Endothelial cell of umbilical vein (primary cell): ENCODE results near the gene POC5. TPM values are rescaled to one million over a fixed set of nuclear protein-coding genes. Genes with fewer than 3 reads are reported as not detected.

Experiments
- BruUV-seq: library from RNA; stranded (reverse); fragments of 400-500 nt; replicated peaks from 2 replicates; lab custom pipeline; 2021; lab: Mats Ljungman, UMichigan
- CTCF ChIA-PET: fragments of 300-600, 350-600 bp; sonication (Branson Sonifier 250); formaldehyde crosslinking; loops from one replicate; lab custom pipeline; 2021; ENCODE audit warnings: antibody characterized with exemption, inconsistent platforms; lab: Charles Lee
- POLR2A ChIA-PET: fragments of 300-600, 350-600 bp; sonication (Branson Sonifier 250); formaldehyde crosslinking; loops from one replicate; lab custom pipeline; 2021; ENCODE audit warnings: antibody characterized with exemption, inconsistent platforms; lab: Charles Lee
- DNase-seq: peaks from one replicate; pipeline ENCODE4 v3.0.0-alpha.2; 2011; ENCODE audit warnings: low read depth, low spot score
- FAIRE-seq: peaks from 2 replicates; lab custom pipeline; 2011; peaks lifted over from hg19 to GRCh38; lab: Jason Lieb, UNC
- H2AFZ ChIP-seq: 2 replicates; pipeline ENCODE4 v1.6.0; 2012; ENCODE audit warnings: low read depth, low read length, control low read depth, inconsistent platforms
- H3K27ac ChIP-seq: 2 replicates; pipeline ENCODE4 v1.5.1; 2011; ENCODE audit warnings: low read depth, mild to moderate bottlenecking, control low read depth, low read length, moderate library complexity; ENCODE audit not compliant: insufficient read depth
- H3K27me3 ChIP-seq, 2 experiments: 2 replicates each; pipeline versions ENCODE4 v1.6.0 to v1.6.1; 2011; ENCODE audit warnings: low read length in 2 of 2, mixed read lengths in 1 of 2; ENCODE audit not compliant: control insufficient read depth in 2 of 2, insufficient read depth in 2 of 2
- H3K36me3 ChIP-seq, 2 experiments: 2 replicates in 1 of 2; 3 replicates in 1 of 2; pipeline ENCODE4 v1.5.1; 2011; ENCODE audit warnings: low read length in 2 of 2, mild to moderate bottlenecking in 1 of 2, moderate library complexity in 1 of 2; ENCODE audit not compliant: control insufficient read depth in 2 of 2, insufficient read depth in 2 of 2; ENCODE audit errors: extremely low read depth in 1 of 2
- H3K4me1 ChIP-seq: 3 replicates; pipeline ENCODE4 v1.5.1; 2011; ENCODE audit warnings: mild to moderate bottlenecking, low read length; ENCODE audit not compliant: control insufficient read depth, insufficient read depth; ENCODE audit errors: extremely low read depth
- H3K4me2 ChIP-seq: 2 replicates; pipeline ENCODE4 v1.6.1; 2011; ENCODE audit warnings: low read length, control low read depth, mixed read lengths; ENCODE audit not compliant: insufficient read depth
- H3K4me3 ChIP-seq, 3 experiments: fragments of 200-600 bp in 1 of 3; sonication (generic), shearing (Covaris generic) in 1 of 3; replicated peaks in 1 of 3; 2 replicates each; pipeline ENCODE4 v1.5.1; 2011 to 2016; ENCODE audit warnings: control low read depth in 3 of 3, low read length in 3 of 3, mild to moderate bottlenecking in 2 of 3, inconsistent platforms in 1 of 3, low read depth in 1 of 3, moderate library complexity in 1 of 3; ENCODE audit not compliant: insufficient read depth in 1 of 3
- H3K79me2 ChIP-seq: 2 replicates; pipeline ENCODE4 v1.6.0; 2012; ENCODE audit warnings: low read length, inconsistent platforms; ENCODE audit not compliant: control insufficient read depth, insufficient read depth
- H3K9ac ChIP-seq: replicated peaks from 2 replicates; pipeline ENCODE3; 2011; ENCODE audit warnings: low read length, control low read depth; ENCODE audit not compliant: insufficient read depth; ENCODE audit errors: extremely low read depth
- H3K9me1 ChIP-seq: replicated peaks from 3 replicates; pipeline ENCODE4 v1.6.0; 2011; ENCODE audit warnings: mild to moderate bottlenecking, low read length; ENCODE audit not compliant: control insufficient read depth, insufficient read depth; ENCODE audit errors: extremely low read depth
- H3K9me3 ChIP-seq: replicated peaks from 2 replicates; pipeline ENCODE4 v1.5.1; 2012; ENCODE audit warnings: low read length, inconsistent platforms; ENCODE audit not compliant: control insufficient read depth, insufficient read depth
- H4K20me1 ChIP-seq: replicated peaks from 2 replicates; pipeline ENCODE3; 2011; ENCODE audit warnings: mild to moderate bottlenecking, low read length; ENCODE audit not compliant: control insufficient read depth, insufficient read depth; ENCODE audit errors: extremely low read depth
- CTCF ChIP-seq, 2 donors: IDR thresholded peaks; 1 replicate in 1 of 2; 2 replicates in 1 of 2; pipeline ENCODE4 v1.5.1; 2011; ENCODE audit warnings: low read length in 2 of 2, mild to moderate bottlenecking in 2 of 2, moderate library complexity in 2 of 2, control low read depth in 1 of 2, inconsistent platforms in 1 of 2, low read depth in 1 of 2; ENCODE audit not compliant: insufficient read depth in 1 of 2; ENCODE audit errors: extremely low read depth in 1 of 2
- EZH2 ChIP-seq: IDR thresholded peaks from 2 replicates; pipeline ENCODE4 v1.6.1; 2012; ENCODE audit warnings: borderline replicate concordance, low read depth, mild to moderate bottlenecking, moderate library complexity, low read length, inconsistent platforms; ENCODE audit not compliant: severe bottlenecking
- FOS ChIP-seq: IDR thresholded peaks from 2 replicates; pipeline ENCODE4 v1.6.1; 2011; ENCODE audit warnings: mild to moderate bottlenecking, low read length, moderate library complexity, borderline replicate concordance; ENCODE audit not compliant: insufficient read depth
- GATA2 ChIP-seq: IDR thresholded peaks from 2 replicates; pipeline ENCODE4 v1.7.0; 2011; ENCODE audit warnings: low read depth, mild to moderate bottlenecking, moderate library complexity, mixed read lengths, low read length; ENCODE audit not compliant: insufficient read length, insufficient read depth
- JUN ChIP-seq: IDR thresholded peaks from 2 replicates; pipeline ENCODE4 v1.6.1; 2011; ENCODE audit warnings: borderline replicate concordance, low read depth; ENCODE audit not compliant: insufficient read length, insufficient read depth
- MAX ChIP-seq: IDR thresholded peaks from 2 replicates; pipeline ENCODE4 v1.6.1; 2011; ENCODE audit not compliant: insufficient read depth, insufficient read length
- MYC ChIP-seq: IDR thresholded peaks from one replicate; pipeline ENCODE4 v1.6.1; 2011; ENCODE audit warnings: mild to moderate bottlenecking, low read depth, low read length
- dilution Hi-C: fragments of 300-500 bp; cut with MboI; formaldehyde crosslinking; loops from one replicate; pipeline ENCODE4 v1.15.0; 2019; ENCODE audit warnings: low sequenced_read_pairs; ENCODE audit not compliant: extremely low pct_ligation_motif_present
- intact Hi-C: fragments of 100-400 bp; cut with micrococcal nuclease; formaldehyde crosslinking; loops from one replicate; pipeline ENCODE4 v1.10.0; 2022
- polyA plus RNA-seq, 4 experiments: library from polyadenylated mRNA; depleted of rRNA in 3 of 4; stranded (reverse) in 3 of 4; unstranded in 1 of 4; fragments of >200 nt; gene quantifications; 2 replicates each; pipeline versions ENCODE4 v1.2.1 to v1.2.3, GENCODE V29; 2011 to 2012; ENCODE audit warnings: missing spikeins in 1 of 4
- small RNA-seq: library from RNA; depleted of rRNA; stranded (forward); fragments of <200 nt; gene quantifications from one replicate; pipeline ENCODE3, GENCODE V24; 2012; ENCODE audit warnings: low replicate concordance, low read depth; ENCODE audit not compliant: insufficient read depth, insufficient read length
- total RNA-seq: library from RNA; stranded (reverse); gene quantifications from 2 replicates; pipeline ENCODE4 v1.2.3, GENCODE V29; 2021

The POC5 gene
- total and polyA plus RNA-seq, 2 donors (not counting 3 experiments of a cell fraction or from before 2014, with no cell fraction given), result 8.3 to 15.9 TPM

GRCh38 chr5:75626959-75627358, 90.3 kb downstream of the POC5 start:
- no peak overlapping the region for H2AFZ ChIP-seq
- dilution Hi-C loops, result no loop called here
- H3K4me1 ChIP-seq, result peaks cover 2% of the 10 kb centered on the region
- H3K9ac ChIP-seq, result no peak overlapping the region
- H3K36me3 ChIP-seq, result no peaks in the 10 kb centered on the region
- TF ChIP-seq CTCF (IDR thresholded peaks at IDR 0.05; ENCODE audit: extremely low read depth in 1 of 2, insufficient read depth in 1 of 2, low read depth in 1 of 2, low read length in 2 of 2) (no peak), MAX (no peak), JUN (no peak), MYC (no peak), EZH2 (no peak), GATA2 (no peak), FOS (no peak)
- H3K9me3 ChIP-seq, result no peaks in the 10 kb centered on the region
- no peaks in the 10 kb centered on the region for H3K27me3 ChIP-seq
- FAIRE-seq, result no peak
- ChIA-PET CTCF (interaction anchor here (1.2 to 1.8 kb wide), 2 partner anchors 31 to 38 kb away, joined by 3 read pairs; no protein-coding TSS in a partner anchor), POLR2A (no interaction called here)
- H4K20me1 ChIP-seq, result no peaks in the 10 kb centered on the region
- H3K27ac ChIP-seq, result no peak overlapping the region
- DNase-seq, result no peak
- no peaks in the 10 kb centered on the region for H3K9me1 ChIP-seq
- H3K4me3 ChIP-seq, result no peak overlapping the region
- H3K79me2 ChIP-seq, result no peaks in the 10 kb centered on the region
- no peak overlapping the region for H3K4me2 ChIP-seq
- BruUV-seq, result no TSS peak
- intact Hi-C loops, result no loop called here

Small RNAs within 50 kb of the gene (small RNA-seq; reads per million reads assigned to genes)
- not detected for gene RNU6-680P

Other genes starting within 250 kb of the POC5 start
- gene CERT1, start 205.8 kb downstream of the POC5 start, total RNA-seq, result 21.3 and 25.6 TPM in 2 replicates
- gene CERT1, start 205.8 kb downstream of the POC5 start, polyA plus RNA-seq, result 4.2 and 8.0 TPM in 2 replicates
- 22.1 and 27.3 TPM in 2 replicates for gene POLK, start 205.5 kb downstream of the POC5 start, total RNA-seq
- gene POLK, start 205.5 kb downstream of the POC5 start, polyA plus RNA-seq, result 4.6 and 5.1 TPM in 2 replicates
- 0.65 and 0.71 TPM in 2 replicates for gene ANKDD1B, start 106.0 kb downstream of the POC5 start, total RNA-seq
- gene ANKDD1B, start 106.0 kb downstream of the POC5 start, polyA plus RNA-seq, result 0.05 and 0.15 TPM in 2 replicates